Measurements from ENCODE around the gene CASP10. TPM values are rescaled to one million over a fixed set of nuclear protein-coding genes. Genes with fewer than 3 reads are reported as not detected.
"Not testable (repeated sequence)": the region's sequence is repeated elsewhere in the genome, so short reads cannot be mapped to it uniquely, and the experiment has no call there.

Gene CASP10, protein sequence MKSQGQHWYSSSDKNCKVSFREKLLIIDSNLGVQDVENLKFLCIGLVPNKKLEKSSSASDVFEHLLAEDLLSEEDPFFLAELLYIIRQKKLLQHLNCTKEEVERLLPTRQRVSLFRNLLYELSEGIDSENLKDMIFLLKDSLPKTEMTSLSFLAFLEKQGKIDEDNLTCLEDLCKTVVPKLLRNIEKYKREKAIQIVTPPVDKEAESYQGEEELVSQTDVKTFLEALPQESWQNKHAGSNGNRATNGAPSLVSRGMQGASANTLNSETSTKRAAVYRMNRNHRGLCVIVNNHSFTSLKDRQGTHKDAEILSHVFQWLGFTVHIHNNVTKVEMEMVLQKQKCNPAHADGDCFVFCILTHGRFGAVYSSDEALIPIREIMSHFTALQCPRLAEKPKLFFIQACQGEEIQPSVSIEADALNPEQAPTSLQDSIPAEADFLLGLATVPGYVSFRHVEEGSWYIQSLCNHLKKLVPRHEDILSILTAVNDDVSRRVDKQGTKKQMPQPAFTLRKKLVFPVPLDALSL
- 7.8 TPM for total RNA-seq

DNA sequence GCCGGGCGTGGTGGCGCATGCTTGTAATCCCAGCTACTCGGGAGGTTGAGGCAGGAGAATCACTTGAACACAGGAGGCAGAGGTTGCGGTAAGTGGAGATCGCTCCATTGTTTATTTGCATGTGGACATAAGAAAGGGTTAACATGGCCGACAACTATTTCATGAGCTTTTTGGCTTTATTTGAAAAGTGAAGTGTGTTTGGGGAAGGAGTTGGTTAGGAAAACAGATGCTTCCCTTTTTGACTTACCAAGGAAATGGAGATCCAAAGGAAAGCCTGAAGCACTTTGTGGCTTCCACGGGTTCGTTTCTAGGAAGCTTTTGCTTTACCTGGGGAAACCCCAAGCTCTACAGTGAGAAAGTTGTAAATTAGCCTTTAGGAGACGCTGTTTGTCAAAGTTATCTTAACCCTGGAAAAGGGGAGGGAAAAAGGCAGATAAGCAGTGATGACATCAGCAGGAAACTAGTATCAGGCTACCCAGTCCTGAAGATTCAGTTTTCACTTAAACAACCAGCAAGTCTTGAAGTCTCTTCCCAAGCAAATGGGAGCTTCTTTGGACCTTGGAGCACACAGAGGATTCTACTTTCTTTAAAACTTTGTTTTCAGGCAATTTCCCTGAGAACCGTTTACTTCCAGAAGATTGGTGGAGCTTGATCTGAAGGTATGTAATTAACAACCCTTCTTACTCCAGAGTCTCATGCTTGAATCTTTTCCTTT is at the start of gene CASP10:
TSS of gene CASP10 (plus strand) at position 492 of the 715 bp plus-strand sequence. CDS start 2,637 bp downstream, outside the sequence.
- Histone ChIP-seq H3K4me1 (no peaks in the 10 kb centered on the region), H3K9me3 (no peaks in the 10 kb centered on the region), H3K36me3 (no peaks in the 10 kb centered on the region), H3K27ac (peak within 1 kb of the TSS; percentile 10 to 20), H3K4me3 (peak within 1 kb of the TSS; percentile 18 to 60), H3K27me3 (no peaks in the 10 kb centered on the region)
- no peak for DNase-seq (ENCODE audit: low spot score in 2 of 2)
- intact Hi-C loops (cut with DNase I), result no loop called here
- TF ChIP-seq, protein P1, sequence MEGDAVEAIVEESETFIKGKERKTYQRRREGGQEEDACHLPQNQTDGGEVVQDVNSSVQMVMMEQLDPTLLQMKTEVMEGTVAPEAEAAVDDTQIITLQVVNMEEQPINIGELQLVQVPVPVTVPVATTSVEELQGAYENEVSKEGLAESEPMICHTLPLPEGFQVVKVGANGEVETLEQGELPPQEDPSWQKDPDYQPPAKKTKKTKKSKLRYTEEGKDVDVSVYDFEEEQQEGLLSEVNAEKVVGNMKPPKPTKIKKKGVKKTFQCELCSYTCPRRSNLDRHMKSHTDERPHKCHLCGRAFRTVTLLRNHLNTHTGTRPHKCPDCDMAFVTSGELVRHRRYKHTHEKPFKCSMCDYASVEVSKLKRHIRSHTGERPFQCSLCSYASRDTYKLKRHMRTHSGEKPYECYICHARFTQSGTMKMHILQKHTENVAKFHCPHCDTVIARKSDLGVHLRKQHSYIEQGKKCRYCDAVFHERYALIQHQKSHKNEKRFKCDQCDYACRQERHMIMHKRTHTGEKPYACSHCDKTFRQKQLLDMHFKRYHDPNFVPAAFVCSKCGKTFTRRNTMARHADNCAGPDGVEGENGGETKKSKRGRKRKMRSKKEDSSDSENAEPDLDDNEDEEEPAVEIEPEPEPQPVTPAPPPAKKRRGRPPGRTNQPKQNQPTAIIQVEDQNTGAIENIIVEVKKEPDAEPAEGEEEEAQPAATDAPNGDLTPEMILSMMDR (IDR thresholded peaks at IDR 0.05), result peak in 2 of 3 experiments; percentile 19 to 37

DNA sequence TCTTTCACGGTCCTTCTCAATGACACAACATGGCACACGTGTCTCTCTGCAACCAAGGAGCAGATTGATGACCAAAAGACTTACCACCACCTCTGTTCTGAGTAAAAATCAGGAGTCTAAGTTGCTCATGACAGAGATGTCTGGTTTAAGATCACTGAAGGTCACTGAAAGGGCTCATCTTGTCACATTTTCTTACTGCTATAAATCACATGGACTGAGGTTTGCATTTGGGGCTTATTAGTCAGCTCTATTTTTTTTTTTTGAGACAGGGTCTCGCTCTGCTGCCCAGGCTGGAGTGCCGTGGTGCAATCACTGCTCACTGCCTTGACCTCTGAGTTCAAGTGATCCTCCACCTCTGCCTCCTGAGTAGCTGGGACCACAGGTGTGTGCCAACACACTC is 47.6 kb upstream of the CASP10 start:
- DNase-seq (ENCODE audit: low spot score in 2 of 2), result no peak
- Histone ChIP-seq H3K4me3 (peak overlapping the region in 1 of 2 donors; percentile 17), H3K27ac (peak overlapping the region; percentile 1 to 89), H3K4me1 (peaks cover 5 to 11% of the 10 kb centered on the region in 2 donors), H3K36me3 (peaks cover 52 to 65% of the 10 kb centered on the region in 2 donors), H3K27me3 (no peaks in the 10 kb centered on the region), H3K9me3 (no peaks in the 10 kb centered on the region)
- intact Hi-C loops (cut with DNase I), result no loop called here
- TF ChIP-seq, protein P1 (IDR thresholded peaks at IDR 0.05), result no peak

DNA sequence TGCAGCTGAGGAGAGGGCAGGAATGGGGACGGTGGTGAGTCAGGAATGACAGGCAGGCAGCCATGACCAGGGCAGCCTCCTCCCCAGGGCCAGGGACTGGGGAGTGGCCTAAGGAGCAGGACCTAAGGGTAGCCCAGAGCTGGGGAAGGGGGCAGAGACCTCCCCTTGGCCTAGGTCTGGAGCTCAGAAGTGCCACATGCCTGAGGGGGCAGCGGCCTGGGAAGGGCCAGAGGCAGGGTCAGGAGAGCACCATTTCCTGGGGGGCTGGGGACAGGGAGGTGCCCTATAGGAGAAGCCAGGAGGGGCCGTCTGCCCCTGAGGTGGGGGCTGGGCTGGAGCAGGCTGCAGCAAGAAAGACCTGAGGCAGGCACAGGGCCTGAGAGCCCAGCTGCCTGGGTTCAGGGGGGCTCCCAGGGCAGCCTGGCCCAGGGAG is 46.0 kb upstream of the CASP10 start:
- DNase-seq (ENCODE audit: low spot score in 2 of 2), result no peak
- no peak overlapping the region for H3K27ac ChIP-seq
- H3K4me1 ChIP-seq, result peaks cover 0 to 2% of the 10 kb centered on the region in 2 donors
- TF ChIP-seq, protein P1 (IDR thresholded peaks at IDR 0.05), result no peak
- H3K9me3 ChIP-seq, result no peaks in the 10 kb centered on the region
- no peaks in the 10 kb centered on the region for H3K27me3 ChIP-seq
- H3K4me3 ChIP-seq, result no peak overlapping the region
- intact Hi-C loops (cut with DNase I), result no loop called here
- peaks cover 63 to 81% of the 10 kb centered on the region in 2 donors for H3K36me3 ChIP-seq

DNA sequence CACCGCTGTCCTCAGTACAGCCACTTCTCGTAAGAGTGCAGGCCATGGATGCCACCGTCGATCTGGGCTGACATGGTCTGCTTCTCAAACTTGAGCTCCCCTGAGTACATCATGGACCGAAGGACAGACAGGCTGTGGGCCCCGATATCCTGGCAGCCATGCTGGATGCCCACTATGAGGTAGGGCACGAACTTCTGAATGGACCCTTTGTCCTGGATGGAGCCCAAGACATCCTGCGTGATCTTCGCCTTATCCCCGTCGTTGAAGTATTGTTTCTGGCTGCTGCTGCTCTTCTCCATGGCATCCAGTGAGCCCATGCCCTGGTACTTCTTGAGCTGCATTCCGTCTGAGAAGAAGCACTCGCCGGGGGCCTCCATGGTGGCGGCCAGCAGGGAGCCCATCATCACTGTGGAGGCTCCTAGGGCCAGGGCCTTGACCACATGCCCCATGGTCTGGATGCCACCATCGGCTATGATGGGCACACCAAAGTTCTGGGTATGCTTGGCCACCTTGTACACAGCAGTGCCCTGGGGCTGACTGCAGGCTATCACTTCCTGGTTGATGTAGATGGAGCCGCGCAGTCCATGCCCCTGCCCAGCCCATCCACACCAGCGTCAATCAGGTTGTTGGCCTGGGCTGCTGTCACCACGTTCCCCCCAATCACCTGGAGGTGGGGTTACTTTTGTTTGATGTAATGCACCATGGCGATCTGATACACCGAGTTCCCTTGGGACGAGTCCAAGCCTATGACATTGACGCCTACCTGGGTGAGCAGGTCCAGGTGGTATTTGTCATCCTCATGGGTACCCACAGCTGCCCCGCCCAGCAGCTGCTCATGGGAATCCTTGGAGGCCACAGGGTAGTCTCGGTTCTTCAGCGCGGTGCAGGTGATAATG is 45.2 kb upstream of the CASP10 start:
- peaks cover 71 to 84% of the 10 kb centered on the region in 2 donors for H3K36me3 ChIP-seq
- TF ChIP-seq, protein P1 (IDR thresholded peaks at IDR 0.05), result no peak
- H3K4me1 ChIP-seq, result peaks cover 0 to 2% of the 10 kb centered on the region in 2 donors
- H3K9me3 ChIP-seq, result no peaks in the 10 kb centered on the region
- DNase-seq (ENCODE audit: low spot score in 2 of 2), result no peak
- H3K27ac ChIP-seq, result no peak overlapping the region
- no peaks in the 10 kb centered on the region for H3K27me3 ChIP-seq
- H3K4me3 ChIP-seq, result no peak overlapping the region
- intact Hi-C loops (cut with DNase I), result no loop called here

DNA sequence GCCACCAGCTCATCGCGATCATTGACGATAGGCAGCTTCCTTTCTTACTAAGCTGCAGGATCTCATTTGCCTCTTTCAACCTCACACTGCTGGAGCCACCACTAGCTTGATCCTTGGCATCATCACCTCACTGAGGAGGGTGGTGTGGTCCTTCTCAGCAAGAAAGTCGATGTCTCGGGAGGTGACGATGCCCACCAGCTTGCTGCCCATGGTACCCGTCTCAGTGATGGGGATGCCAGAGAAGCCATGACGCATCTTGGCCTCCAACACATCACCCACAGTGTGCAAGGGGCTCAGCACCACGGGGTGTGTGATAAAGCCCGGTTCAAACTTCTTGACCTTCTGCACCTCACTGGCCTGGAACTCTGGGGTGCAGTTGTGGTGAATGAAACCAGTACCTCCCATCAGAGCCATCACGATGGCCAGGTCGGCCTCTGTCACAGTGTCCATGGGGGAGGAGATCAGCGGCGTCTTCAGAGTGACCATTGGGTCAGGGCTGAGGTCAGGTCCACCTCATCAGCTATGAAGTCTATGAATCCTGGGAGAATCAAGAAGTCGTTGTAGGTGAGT is 44.5 kb upstream of the CASP10 start:
- no peak for DNase-seq (ENCODE audit: low spot score in 2 of 2)
- H3K36me3 ChIP-seq, result peaks cover 71 to 84% of the 10 kb centered on the region in 2 donors
- intact Hi-C loops (cut with DNase I), result no loop called here

DNA sequence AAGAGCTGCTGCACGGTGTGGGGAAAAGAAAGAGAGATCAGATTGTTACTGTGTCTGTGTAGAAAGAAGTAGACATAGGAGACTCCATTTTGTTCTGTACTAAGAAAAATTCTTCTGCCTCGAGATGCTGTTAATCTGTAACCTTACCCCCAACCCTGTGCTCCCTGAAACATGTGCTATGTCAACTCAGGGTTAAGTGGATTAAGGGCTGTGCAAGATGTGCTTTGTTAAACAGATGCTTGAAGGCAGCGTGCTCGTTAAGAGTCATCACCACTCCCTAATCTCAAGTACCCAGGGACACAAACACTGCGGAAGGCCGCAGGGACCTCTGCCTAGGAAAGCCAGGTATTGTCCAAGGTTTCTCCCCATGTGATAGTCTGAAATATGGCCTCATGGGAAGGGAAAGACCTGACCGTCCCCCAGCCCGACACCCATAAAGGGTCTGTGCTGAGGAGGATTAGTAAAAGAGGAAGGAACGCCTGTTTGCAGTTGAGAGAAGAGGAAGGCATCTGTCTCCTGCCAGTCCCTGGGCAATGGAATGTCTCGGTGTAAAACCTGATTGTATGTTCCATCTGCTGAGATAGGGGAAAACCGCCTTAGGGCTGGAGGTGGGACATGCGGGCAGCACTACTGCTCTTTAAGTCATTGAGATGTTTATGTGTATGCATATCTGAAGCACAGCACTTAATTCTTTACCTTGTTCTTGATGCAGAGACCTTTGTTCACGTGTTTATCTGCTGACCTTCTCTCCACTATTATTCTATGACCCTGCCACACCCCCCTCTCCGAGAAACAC is 43.8 kb upstream of the CASP10 start:
- DNase-seq (ENCODE audit: low spot score in 2 of 2); intact Hi-C loops (cut with DNase I); H3K27ac ChIP-seq; H3K4me3 ChIP-seq; H3K9me3 ChIP-seq; H3K27me3 ChIP-seq; H3K4me1 ChIP-seq: not testable (repeated sequence)
- peaks cover 76 to 86% of the 10 kb centered on the region in 2 donors for H3K36me3 ChIP-seq

More for the DNA sequence above, 44.5 kb upstream of the CASP10 start:
- no peaks in the 10 kb centered on the region for H3K9me3 ChIP-seq
- H3K4me1 ChIP-seq, result peaks cover 0 to 2% of the 10 kb centered on the region in 2 donors
- TF ChIP-seq, protein P1 (IDR thresholded peaks at IDR 0.05), result no peak
- no peaks in the 10 kb centered on the region for H3K27me3 ChIP-seq
- H3K27ac ChIP-seq, result no peak overlapping the region
- H3K4me3 ChIP-seq, result no peak overlapping the region

Measured in ascending aorta (tissue), 2 donors.